NCI-H2196 (cell line): ENCODE measurements around the gene RDX.
"Not testable (repeated sequence)": the region's sequence is repeated elsewhere in the genome, so short reads cannot be mapped to it uniquely, and the experiment has no call there.

Experiments used
- DNase-seq: peaks from one replicate; lab custom pipeline; 2025; ENCODE audit not compliant: unreplicated experiment; lab: John Stamatoyannopoulos, UW

Gene RDX

DNA sequence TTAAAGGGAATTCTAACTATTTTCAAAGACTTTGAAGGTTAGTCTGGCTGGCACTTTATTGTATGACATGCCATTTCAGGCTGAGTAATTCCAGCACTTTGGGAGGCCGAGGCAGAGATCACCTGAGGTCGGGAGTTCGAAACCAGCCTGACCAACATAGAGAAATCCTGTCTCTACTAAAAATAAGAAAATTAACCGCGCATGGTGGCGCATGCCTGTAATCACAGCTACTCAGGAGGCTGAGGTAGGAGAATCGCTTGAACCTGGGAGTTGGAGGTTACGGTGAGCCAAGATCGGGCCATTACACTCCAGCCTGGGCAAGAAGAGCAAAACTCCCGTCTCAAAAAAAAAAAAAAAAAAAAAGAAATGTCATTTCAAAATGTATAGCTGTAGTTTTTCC is 95.6 kb downstream of the RDX start:
- no peak for DNase-seq

DNA sequence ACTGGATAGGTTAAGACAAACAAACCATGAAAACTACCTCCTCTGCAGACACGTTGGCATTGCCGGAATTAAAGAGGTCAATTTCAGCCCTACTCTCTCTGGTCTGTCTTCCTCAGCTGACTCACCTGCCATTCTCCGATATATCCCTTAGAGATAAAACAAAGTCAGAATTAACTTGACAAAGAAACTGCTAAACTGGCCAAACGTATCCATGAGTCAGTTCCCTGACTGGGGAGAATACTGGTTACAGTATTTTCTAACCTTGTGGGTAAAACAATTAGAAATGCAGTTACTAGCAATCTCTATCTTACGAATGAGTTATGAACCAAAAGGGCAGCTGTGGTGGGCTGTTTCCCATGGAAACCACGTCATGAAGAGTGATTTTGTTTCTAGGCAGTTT is 96.2 kb downstream of the RDX start:
- no peak for DNase-seq

DNA sequence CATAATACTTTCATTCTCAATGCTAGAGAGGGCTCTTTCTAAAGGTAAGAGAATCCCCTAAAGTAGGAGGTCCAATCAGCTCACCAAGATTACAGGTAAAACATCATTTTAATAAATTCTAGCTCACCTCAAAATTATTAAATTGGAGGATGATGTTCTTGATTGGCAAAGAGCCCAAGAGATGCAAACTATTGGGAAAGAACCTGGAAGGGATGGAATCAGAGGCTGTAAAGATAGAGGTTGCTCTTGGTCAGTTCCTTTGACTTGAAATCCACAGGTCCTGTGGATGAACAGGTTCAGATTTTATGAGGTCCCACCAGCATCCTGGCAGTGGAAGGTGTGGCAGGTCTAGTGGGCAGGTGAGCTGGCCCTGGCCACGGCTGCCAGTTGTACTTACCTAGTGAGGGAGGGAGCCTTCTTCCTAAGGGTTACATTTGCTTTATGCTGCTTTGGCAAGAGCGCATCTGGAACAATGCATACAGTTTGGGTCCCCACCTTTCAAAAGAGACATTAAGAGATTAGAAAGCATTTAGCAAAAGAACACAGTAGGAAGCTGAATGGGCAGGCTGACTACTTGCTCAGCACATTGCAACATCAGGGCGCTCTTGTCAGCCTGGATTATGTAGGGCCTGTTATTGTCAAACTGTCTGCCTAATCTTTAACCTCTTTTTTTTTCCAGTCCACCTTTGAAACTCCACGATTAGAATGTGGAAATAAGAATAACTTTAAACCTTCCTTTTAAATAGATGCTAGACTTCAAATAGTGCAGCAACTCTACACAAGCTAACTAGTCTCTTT is 97.0 kb downstream of the RDX start:
- DNase-seq: no peak

DNA sequence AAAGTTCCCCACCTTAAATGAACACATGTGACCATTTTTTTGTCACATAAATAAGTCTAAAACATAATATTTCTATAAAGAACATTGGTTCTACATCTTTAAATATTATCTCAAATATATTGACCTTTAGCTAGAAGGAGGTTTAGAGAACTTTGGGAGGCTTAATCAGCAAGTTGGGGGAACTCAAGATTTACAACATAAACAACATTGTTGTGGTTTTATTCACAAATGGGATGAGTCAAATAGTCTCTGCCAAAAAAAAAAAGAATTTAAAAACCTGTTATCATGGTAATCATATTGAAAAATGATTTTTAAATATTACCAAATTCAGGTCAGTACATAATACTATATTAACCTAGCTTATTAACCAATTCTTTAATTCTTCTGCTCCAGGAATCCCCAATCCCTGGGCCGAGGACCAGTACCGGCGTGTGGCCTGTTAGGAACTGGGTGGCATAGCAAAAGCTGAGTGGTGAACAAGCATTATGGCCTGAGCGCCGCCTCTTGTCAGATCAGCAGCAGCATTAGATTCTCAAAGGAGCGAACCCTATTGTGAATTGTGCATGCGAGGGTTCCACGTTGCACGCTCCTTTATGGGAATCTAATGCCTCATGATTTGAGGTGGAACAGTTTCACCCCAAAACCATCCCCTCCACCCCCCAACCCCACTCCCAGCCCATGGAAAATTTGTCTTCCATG is 98.2 kb downstream of the RDX start:
- DNase-seq: no peak

DNA sequence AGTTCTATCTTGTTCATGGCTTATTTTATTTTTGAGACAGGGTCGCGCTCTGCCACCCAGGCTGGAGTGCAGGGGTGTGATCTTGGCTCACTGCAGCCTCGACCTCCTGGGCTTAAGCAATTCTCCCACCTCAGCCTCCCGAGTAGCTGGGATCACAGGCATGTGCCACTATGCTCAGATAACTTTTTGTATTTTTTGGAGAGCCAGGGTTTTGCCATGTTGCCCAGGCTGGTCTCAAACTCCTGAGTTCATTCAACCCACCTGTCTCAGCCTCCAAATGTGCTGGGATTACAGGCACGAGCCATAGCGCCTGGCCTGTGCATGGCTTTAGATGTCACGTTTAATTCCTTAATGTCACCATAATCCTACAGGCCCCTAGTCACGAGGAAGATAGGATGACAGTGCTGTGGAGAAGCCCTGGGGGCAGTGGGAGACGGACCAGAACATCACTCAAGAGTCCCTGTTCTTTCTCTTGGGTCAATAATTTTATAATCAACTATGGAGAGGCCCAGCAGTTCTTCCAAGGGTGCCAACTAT is 99.5 kb downstream of the RDX start:
- DNase-seq: no peak

DNA sequence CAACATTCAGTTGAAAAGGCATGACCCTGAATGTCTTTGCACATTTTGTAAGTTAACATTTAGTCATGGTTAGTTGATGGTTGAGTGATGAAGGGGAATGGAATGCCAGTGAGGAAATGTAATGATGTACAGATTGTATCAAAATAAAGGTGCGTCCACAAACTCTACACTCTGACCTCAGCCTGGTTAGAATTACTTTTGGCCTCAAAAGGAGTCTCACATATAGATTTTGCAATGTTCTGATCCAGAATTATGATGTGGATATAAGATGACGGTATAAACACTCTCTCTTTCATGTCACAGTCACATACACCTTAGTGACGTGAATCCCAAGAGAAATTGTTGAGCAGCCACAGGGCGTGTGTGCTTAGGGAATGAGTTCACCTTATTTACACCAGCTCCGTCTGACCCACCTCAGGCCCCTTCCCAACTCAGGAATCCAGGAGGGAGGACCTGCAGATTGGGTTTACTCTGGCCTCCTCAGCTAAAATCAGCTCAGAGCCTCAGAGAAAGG is 100.1 kb downstream of the RDX start:
- DNase-seq: no peak

DNA sequence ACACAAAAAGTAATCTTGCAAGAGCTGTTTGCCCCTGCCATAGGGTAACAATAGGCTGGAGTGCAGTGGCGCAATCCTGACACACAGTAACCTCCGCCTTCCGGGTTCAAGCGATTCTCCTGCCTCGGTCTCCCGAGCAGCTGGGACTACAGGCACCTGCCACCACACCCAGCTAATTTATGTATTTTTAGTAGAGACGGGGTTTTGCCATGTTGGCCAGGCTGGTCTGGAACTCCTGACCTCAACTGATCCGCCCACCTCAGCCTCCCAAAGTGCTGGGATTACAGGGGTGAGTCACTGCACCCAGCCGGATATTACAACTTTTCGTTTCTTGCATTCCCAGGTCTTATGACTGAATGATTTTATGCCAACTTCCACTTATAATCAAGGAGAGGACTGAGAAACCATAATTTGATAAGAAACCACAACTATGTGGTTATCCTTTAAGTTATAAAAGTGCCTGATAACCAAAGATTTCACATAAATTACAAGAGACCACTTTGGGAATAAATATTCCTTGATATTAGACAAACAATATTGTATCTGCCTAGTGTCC is 102.1 kb downstream of the RDX start:
- not testable (repeated sequence) for DNase-seq

DNA sequence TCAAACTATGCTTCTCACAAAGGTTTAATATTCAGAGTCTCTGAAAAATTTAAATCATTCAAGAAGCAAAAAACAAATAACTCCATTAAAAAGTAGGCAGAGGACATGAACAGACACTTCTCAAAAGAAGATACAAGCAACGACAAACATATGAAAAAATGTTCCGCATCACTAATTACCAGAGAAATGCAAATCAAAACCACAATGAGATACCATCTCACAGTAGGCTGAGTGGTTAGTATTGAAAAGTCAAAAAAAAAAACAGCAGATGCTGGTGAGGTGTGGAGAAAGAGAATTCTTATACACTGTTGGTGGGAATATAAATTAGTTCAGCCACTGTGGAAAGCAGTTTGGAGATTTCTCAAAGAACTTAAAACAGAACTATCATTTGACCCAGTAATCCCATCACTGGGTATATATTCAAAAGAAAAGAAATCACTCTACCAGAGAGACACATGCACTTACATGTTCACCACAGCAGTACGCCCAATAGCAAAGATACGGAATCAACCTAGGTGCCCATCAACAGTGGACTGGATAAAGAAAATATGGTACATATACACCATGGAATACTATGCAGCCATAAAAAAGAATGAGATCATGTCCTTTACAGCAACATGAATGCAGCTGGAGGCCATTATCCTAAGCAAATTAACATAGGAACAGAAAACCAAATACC is 103.7 kb downstream of the RDX start:
- DNase-seq: not testable (repeated sequence)

DNA sequence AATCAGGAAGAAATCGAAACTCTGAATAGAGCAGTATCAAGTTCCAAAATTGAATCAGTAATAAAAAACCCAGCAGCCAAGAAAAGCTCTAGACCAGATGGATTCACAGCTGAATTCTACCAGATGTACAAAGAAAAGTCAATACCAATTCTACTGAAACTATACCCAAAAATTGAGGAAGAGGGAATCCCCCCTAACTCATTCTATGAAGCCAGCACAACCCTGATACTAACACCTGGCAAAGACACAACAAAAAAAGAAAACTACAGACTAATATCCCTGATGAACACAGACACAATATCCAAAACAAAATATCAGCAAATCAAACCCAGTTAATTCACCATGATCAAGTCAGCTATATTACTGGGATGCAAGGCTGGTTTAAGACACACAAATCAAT is 105.5 kb downstream of the RDX start:
- DNase-seq: no peak

GRCh38 chr11:110187731-110188130 is 108.7 kb downstream of the RDX start:
- DNase-seq: no peak

GRCh38 chr11:110186867-110187266 is 109.5 kb downstream of the RDX start:
- no peak for DNase-seq

DNA sequence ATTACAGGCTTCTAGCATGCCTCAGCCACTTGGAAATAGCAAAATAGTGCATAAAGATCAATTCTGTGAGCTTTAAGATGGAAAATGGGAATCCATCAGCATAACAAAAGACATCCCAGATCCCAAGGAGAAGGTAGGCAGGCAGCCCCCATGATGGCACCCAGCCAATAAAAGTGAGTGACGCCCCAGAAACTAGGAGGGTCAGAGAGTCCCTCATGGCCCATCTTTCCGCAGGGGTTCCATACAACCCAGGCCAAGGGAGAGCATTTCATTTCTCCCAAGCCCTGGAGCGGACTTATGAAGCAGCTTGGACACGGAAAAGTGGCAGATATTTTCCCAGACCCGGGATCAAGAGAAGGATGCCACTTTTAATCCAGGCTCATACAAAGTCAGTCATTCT is 110.0 kb downstream of the RDX start:
- no peak for DNase-seq

- DNase-seq: no peak
Measured at GRCh38 chr11:110185599-110185998, 110.8 kb downstream of the RDX start.

- DNase-seq: no peak
Measured at GRCh38 chr11:110185121-110185591, 111.3 kb downstream of the RDX start.

GRCh38 chr11:110184456-110184855 is 112.0 kb downstream of the RDX start:
- no peak for DNase-seq

DNA sequence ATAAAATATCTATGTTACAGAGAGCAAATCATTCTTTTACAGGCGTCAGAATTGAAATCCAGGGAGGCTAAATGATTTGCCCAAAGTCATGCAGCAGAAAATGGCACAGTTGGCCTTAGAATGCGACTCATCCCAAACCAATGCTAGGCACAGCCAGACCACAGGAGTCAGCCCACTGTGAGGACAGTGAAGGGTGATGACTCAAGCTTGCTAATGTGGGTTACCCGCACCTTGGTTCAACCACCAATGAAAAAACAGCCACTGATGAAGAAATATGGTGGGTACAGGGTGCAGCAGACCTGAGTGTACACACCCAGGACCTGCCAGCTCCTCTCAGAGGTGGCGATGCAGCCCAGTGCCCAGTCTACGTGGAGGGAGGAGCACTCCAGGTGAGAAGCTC is 113.5 kb downstream of the RDX start:
- no peak for DNase-seq

GRCh38 chr11:110179064-110179463 is 117.3 kb downstream of the RDX start:
- DNase-seq: no peak

DNA sequence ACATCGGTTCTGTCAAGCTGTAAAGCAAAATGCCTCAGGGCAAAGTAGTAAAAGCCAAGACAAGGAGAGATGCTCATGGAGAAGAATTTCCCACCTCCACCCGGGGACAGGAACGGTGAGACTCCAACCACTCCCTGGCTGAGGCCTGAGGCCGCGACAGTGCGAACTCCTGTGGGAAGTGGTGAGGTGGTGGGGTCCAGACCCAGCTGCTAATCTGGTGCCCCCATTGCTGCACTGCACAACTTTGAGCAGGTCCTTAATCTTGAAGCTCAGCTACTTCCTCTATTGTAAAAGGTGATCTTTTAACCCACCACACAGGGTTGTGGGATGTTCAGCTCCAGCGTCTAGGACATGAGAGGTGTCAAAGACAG is 119.3 kb downstream of the RDX start:
- DNase-seq: no peak

GRCh38 chr11:110176366-110177085 is 119.9 kb downstream of the RDX start:
- DNase-seq: no peak

- no peak for DNase-seq
Measured at GRCh38 chr11:110174645-110175310, 121.6 kb downstream of the RDX start.
